GM12878 (cell line): ENCODE data around the gene PKHD1. TPM values are rescaled to one million over a fixed set of nuclear protein-coding genes. Genes with fewer than 3 reads are reported as not detected.

Source experiments
- ATAC-seq: fragments of 200-7000 bp; cut with Tn5 transposase; 3 replicates; pipeline ENCODE4 v1.9.1; 2020; ENCODE audit warnings: mild to moderate bottlenecking, moderate library complexity
- BruUV-seq: library from RNA; stranded (reverse); fragments of 400-500 nt; replicated peaks from 2 replicates; lab custom pipeline; 2021; lab: Mats Ljungman, UMichigan
- CTCF ChIA-PET: fragments of 300-600 bp; sonication (Branson Sonifier 250); formaldehyde crosslinking; extraction: SDS; loops from one replicate; lab custom pipeline; 2021; ENCODE audit warnings: inconsistent platforms; lab: Yijun Ruan, JAX
- POLR2A ChIA-PET: fragments of 350-600 bp; formaldehyde crosslinking; extraction: SDS; loops from one replicate; lab custom pipeline; 2021; ENCODE audit warnings: inconsistent platforms; lab: Charles Lee
- RAD21 ChIA-PET: fragments of 300-600 bp; sonication (Branson Sonifier 250); formaldehyde crosslinking; loops from one replicate; lab custom pipeline; 2023; ENCODE audit warnings: antibody characterized with exemption; ENCODE audit not compliant: unreplicated experiment; lab: Charles Lee
- SMC1A ChIA-PET: fragments of 300-600 bp; sonication (Branson Sonifier 250); formaldehyde crosslinking; loops from one replicate; lab custom pipeline; 2023; ENCODE audit not compliant: unreplicated experiment, uncharacterized antibody; lab: Charles Lee
- DNase-seq: peaks from one replicate; pipeline ENCODE4 v3.0.0-alpha.2; 2011; ENCODE audit warnings: low read depth, low spot score
- FAIRE-seq: peaks from 3 replicates; lab custom pipeline; 2011; peaks lifted over from hg19 to GRCh38; lab: Jason Lieb, UNC
- H2AFZ ChIP-seq: 2 replicates; pipeline ENCODE4 v1.6.0; 2011; ENCODE audit warnings: low read depth, low read length, control low read depth; ENCODE audit not compliant: control insufficient read depth
- H3K27ac ChIP-seq: 2 replicates; pipeline ENCODE4 v1.5.1; 2011; ENCODE audit warnings: control low read depth; ENCODE audit not compliant: control insufficient read depth, insufficient read depth
- H3K27me3 ChIP-seq, 2 experiments: replicated peaks in 1 of 2; 2 replicates each; pipeline versions ENCODE4 v1.6.0 to v1.6.1; 2011; ENCODE audit warnings: low read length in 1 of 2; ENCODE audit not compliant: control insufficient read depth in 2 of 2, insufficient read depth in 2 of 2
- H3K36me3 ChIP-seq, 2 experiments: 2 replicates each; pipeline ENCODE4 v1.5.1; 2011; ENCODE audit warnings: low read length in 1 of 2; ENCODE audit not compliant: control insufficient read depth in 2 of 2, insufficient read depth in 2 of 2
- H3K4me1 ChIP-seq: 2 replicates; pipeline ENCODE4 v1.6.1; 2011; ENCODE audit warnings: mild to moderate bottlenecking, low read length, moderate library complexity, mixed read lengths; ENCODE audit not compliant: control insufficient read depth, insufficient read depth
- H3K4me2 ChIP-seq: 2 replicates; pipeline ENCODE4 v1.6.0; 2011; ENCODE audit warnings: control low read depth; ENCODE audit not compliant: control insufficient read depth, insufficient read depth
- H3K4me3 ChIP-seq: fragments of 200-600 bp; sonication (generic); 2 replicates; pipeline ENCODE4 v1.5.1; 2016
- H3K79me2 ChIP-seq: 2 replicates; pipeline ENCODE4 v1.6.0; 2011; ENCODE audit warnings: low read length; ENCODE audit not compliant: control insufficient read depth, insufficient read depth
- H3K9ac ChIP-seq: 2 replicates; pipeline ENCODE4 v1.8.0; 2011; ENCODE audit warnings: low read length, control low read depth, mixed read lengths; ENCODE audit not compliant: control insufficient read depth, insufficient read depth
- H3K9me3 ChIP-seq: replicated peaks from 3 replicates; pipeline ENCODE4 v1.5.1; 2011; ENCODE audit warnings: mild to moderate bottlenecking, low read length; ENCODE audit not compliant: control insufficient read depth, insufficient read depth
- H4K20me1 ChIP-seq: 2 replicates; pipeline ENCODE4 v1.6.0; 2011; ENCODE audit not compliant: control insufficient read depth, insufficient read depth
- KDM1A ChIP-seq: fragments of 200-600 bp; sonication (generic); IDR thresholded peaks from 2 replicates; pipeline ENCODE4 v1.6.1; 2016; ENCODE audit warnings: borderline replicate concordance
- POLR2AphosphoS2 ChIP-seq: IDR thresholded peaks from 2 replicates; pipeline ENCODE4 v1.6.1; 2011; ENCODE audit warnings: low read depth, mild to moderate bottlenecking, low read length, improper control_type of control experiment, moderate library complexity
- POLR2AphosphoS5 ChIP-seq: IDR thresholded peaks from 2 replicates; pipeline ENCODE4 v1.6.1; 2011; ENCODE audit warnings: mild to moderate bottlenecking, low read length, inconsistent platforms
- SP1 ChIP-seq: IDR thresholded peaks from one replicate; pipeline ENCODE4 v1.6.1; 2011; ENCODE audit warnings: low read depth, low read length
- TBL1XR1 ChIP-seq: IDR thresholded peaks from 2 replicates; pipeline ENCODE4 v1.6.1; 2012; ENCODE audit warnings: low read depth, low read length, improper control_type of control experiment
- WGBS: methylation state at CpG from one replicate; pipeline ENCODE4 v1.1.6; 2016; ENCODE audit warnings: low lambda C conversion rate; ENCODE audit not compliant: insufficient replicate concordance, insufficient coverage; ENCODE audit errors: missing lambda C conversion rate; 5-methylcytosine and 5-hydroxymethylcytosine counted together
- in situ Hi-C: fragments of 300-500 bp; cut with MboI; formaldehyde crosslinking; loops from 9 replicates; pipeline ENCODE4 v1.14.3; 2018; ENCODE audit warnings: mixed read lengths
- intact Hi-C: fragments of 100-400 bp; cut with micrococcal nuclease; formaldehyde crosslinking; loops from one replicate; pipeline ENCODE4 v1.14.2; 2022; ENCODE audit not compliant: unreplicated experiment
- polyA plus RNA-seq, 11 experiments: library from polyadenylated mRNA; depleted of rRNA in 4 of 11; unstranded in 6 of 11; stranded (reverse) in 5 of 11; fragments of >200 nt; fragmentation: Nextera tagmentation in 4 of 11; fragmentation: Illumina TruSeq in 1 of 11; extraction: Ambion mirVana in 4 of 11; extraction: Trizol in 1 of 11; gene quantifications; 1 replicate in 1 of 11; 2 replicates in 10 of 11; pipeline versions ENCODE4 v1.2.1 to v1.2.3, GENCODE V29; 2011 to 2016; ENCODE audit warnings: inconsistent platforms in 2 of 11, missing spikeins in 2 of 11, low read depth in 1 of 11
- total RNA-seq, 4 experiments: library from RNA; depleted of rRNA in 3 of 4; stranded (reverse); fragments of >200 nt in 3 of 4; fragmentation: Illumina TruSeq in 1 of 4; extraction: Trizol in 1 of 4; gene quantifications; 2 replicates each; pipeline versions ENCODE4 v1.2.1 to v1.2.3, GENCODE V29; 2013 to 2021
- TF ChIP-seq, protein P1 (sequence below): fragments of 450-650 bp; formaldehyde crosslinking; IDR thresholded peaks from 2 replicates; pipeline ENCODE4 v1.5.0; 2022; ENCODE audit warnings: mild to moderate bottlenecking, missing genetic modification characterization
- TF ChIP-seq, protein P2 (sequence below): IDR thresholded peaks from 2 replicates; pipeline ENCODE4 v1.6.1; 2011; ENCODE audit warnings: borderline replicate concordance, low read depth, mild to moderate bottlenecking, moderate library complexity, mixed read lengths, low read length; ENCODE audit not compliant: insufficient read depth; ENCODE audit errors: extremely low read length

The PKHD1 gene
- total and polyA plus RNA-seq, 10 of the 15 experiments (the other 5 are each of a cell fraction or from before 2014, with no cell fraction given): under 0.01 to 0.90 (median 0.02) TPM; not detected in 1

DNA sequence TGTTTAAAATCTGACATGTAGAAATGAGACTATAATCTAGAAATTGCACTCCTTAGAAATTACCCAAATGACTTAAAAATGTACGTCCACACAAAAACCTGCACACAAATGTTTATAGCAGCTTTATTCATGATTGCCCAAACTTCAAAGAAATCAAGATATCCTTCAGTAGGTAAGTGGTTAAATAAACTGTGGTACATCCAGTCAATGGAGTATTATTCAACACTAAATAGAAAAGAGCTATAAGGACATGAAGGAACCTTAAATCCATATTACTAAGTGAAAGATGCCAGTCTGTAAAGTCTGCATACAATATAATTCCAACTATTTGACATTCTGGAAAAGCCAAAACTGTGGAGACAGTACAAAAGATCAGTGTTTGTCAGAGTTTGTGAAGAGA, 513.4 kb downstream of the PKHD1 start:
- DNase-seq (no peak), FAIRE-seq (no peak), ATAC-seq (no peak)
- ChIA-PET RAD21 (no interaction called here), POLR2A (no interaction called here), SMC1A (no interaction called here), CTCF (interaction anchor here (0.6 kb wide), 1 partner anchor 176 kb away, joined by 3 read pairs; no protein-coding TSS in a partner anchor)
- intact Hi-C loops (no loop called here), in situ Hi-C loops (no loop called here)
- H3K4me2 ChIP-seq: no peak overlapping the region
- no peaks in the 10 kb centered on the region for H3K4me1 ChIP-seq
- H3K79me2 ChIP-seq: no peaks in the 10 kb centered on the region
- H3K4me3 ChIP-seq: no peak overlapping the region
- 0% methylated on average over 1 of the region's 1 CpG for WGBS
- no peak overlapping the region for H3K9ac ChIP-seq
- H2AFZ ChIP-seq: no peak overlapping the region
- no peak overlapping the region for H3K27ac ChIP-seq
- H4K20me1 ChIP-seq: no peaks in the 10 kb centered on the region
- H3K27me3 ChIP-seq: no peaks in the 10 kb centered on the region; a peak in 1 of 4 replicates
- BruUV-seq: no TSS peak
- H3K9me3 ChIP-seq: no peaks in the 10 kb centered on the region
- H3K36me3 ChIP-seq: no peaks in the 10 kb centered on the region
- TF ChIP-seq POLR2AphosphoS2: no peak
- TF ChIP-seq, protein P1, sequence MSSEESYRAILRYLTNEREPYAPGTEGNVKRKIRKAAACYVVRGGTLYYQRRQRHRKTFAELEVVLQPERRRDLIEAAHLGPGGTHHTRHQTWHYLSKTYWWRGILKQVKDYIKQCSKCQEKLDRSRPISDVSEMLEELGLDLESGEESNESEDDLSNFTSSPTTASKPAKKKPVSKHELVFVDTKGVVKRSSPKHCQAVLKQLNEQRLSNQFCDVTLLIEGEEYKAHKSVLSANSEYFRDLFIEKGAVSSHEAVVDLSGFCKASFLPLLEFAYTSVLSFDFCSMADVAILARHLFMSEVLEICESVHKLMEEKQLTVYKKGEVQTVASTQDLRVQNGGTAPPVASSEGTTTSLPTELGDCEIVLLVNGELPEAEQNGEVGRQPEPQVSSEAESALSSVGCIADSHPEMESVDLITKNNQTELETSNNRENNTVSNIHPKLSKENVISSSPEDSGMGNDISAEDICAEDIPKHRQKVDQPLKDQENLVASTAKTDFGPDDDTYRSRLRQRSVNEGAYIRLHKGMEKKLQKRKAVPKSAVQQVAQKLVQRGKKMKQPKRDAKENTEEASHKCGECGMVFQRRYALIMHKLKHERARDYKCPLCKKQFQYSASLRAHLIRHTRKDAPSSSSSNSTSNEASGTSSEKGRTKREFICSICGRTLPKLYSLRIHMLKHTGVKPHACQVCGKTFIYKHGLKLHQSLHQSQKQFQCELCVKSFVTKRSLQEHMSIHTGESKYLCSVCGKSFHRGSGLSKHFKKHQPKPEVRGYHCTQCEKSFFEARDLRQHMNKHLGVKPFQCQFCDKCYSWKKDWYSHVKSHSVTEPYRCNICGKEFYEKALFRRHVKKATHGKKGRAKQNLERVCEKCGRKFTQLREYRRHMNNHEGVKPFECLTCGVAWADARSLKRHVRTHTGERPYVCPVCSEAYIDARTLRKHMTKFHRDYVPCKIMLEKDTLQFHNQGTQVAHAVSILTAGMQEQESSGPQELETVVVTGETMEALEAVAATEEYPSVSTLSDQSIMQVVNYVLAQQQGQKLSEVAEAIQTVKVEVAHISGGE (CRISPR knock-in tag): no peak
- no peak for TF ChIP-seq TBL1XR1
- TF ChIP-seq POLR2AphosphoS5: no peak
- TF ChIP-seq SP1: no peak
- no peak for TF ChIP-seq KDM1A
- TF ChIP-seq, protein P2, sequence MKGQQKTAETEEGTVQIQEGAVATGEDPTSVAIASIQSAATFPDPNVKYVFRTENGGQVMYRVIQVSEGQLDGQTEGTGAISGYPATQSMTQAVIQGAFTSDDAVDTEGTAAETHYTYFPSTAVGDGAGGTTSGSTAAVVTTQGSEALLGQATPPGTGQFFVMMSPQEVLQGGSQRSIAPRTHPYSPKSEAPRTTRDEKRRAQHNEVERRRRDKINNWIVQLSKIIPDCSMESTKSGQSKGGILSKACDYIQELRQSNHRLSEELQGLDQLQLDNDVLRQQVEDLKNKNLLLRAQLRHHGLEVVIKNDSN: no peak
